ENCODE data around the gene IQSEC1. TPM values are rescaled to one million over a fixed set of nuclear protein-coding genes. Genes with fewer than 3 reads are reported as not detected.
A peak's percentile ranks its signal among the peaks of the same experiment; 100 is the strongest.

Gene IQSEC1
- total and polyA plus RNA-seq, 10 of the 15 experiments (the other 5 are each of a cell fraction or from before 2014, with no cell fraction given), result 0.92 to 55.2 (median 8.5) TPM

DNA sequence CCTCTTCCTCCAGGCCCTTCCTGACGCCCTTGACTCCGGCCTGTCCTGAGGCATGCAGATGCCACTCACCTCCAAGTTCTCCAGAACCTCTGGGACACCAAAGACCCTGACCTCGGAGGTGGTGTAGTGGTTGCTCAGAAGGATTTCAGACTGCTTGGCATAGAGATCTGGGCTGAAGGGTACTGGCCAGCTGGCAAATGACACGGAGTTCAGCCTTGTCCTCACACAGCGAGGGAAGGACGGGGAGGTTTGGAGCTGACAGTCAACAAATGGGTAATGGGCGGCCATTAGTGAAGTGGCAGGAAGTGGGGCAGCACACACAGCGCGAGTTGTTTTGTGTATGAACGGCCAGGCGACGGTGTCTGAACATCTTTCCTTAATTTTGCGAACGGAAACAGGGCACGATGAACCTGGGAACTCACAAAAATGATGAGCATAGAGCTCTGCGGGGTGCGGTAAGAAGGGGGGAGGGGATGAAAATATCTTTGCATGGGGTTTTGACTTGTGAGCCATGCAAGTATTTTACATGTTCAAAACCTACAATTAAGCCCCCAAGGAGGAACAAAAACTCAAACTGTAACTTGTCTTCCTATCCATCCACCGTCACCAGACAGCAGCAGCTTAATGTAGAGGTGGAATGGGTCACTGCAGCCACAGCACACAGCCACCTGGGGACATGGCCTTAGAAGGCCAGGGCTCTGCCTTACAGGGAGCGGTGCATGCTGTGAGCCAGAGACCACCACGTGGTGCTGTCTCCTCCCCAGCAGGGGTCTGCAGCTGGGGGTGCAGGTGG, 188.2 kb downstream of the IQSEC1 start:
- ATAC-seq (peak; percentile 50), FAIRE-seq (no peak), DNase-seq (ENCODE audit: low read depth, low spot score) (no peak)
- H3K9me3 ChIP-seq (replicated peaks; ENCODE audit: control insufficient read depth, insufficient read depth, low read length), result no peaks in the 10 kb centered on the region; the same call in 2 of the 3 replicates
- ChIA-PET POLR2A (interaction anchor here (1.6 kb wide), 1 partner anchor 9 kb away, joined by 3 read pairs; no protein-coding TSS in a partner anchor), CTCF (interaction anchor here (1.1 to 14.3 kb wide), 5 partner anchors 11 to 99 kb away, joined by 3 to 271 read pairs (median 6); partner anchors contain the start of gene RPL32), SMC1A (ENCODE audit: uncharacterized antibody, unreplicated experiment) (interaction anchor here (1.1 to 8.4 kb wide), 2 partner anchors 12 to 17 kb away, joined by 3 to 103 read pairs; no protein-coding TSS in a partner anchor), RAD21 (ENCODE audit: unreplicated experiment) (interaction anchor here (0.8 to 2.2 kb wide), 2 partner anchors 14 to 17 kb away, joined by 5 to 6 read pairs; no protein-coding TSS in a partner anchor)
- no peaks in the 10 kb centered on the region for H4K20me1 ChIP-seq (ENCODE audit: control insufficient read depth, insufficient read depth)
- H3K4me3 ChIP-seq, result 0 out of 2 replicates have a peak overlapping the region, but pooled peaks have one; percentile 11
- 19% methylated on average over 20 of the region's 20 CpGs for WGBS (ENCODE audit: insufficient coverage, insufficient replicate concordance, low lambda C conversion rate, missing lambda C conversion rate)
- H3K4me1 ChIP-seq (ENCODE audit: control insufficient read depth, insufficient read depth, low read length), result peaks cover 50% of the 10 kb centered on the region
- H3K36me3 ChIP-seq (ENCODE audit: control insufficient read depth in 2 of 2, insufficient read depth in 2 of 2, low read length in 1 of 2), result no peaks in the 10 kb centered on the region
- in situ Hi-C loops (cut with MboI), result no loop called here
- no TSS peak for BruUV-seq (replicated peaks)
- peak overlapping the region; percentile 90 for H3K4me2 ChIP-seq (ENCODE audit: control insufficient read depth, insufficient read depth)
- no peaks in the 10 kb centered on the region for H3K79me2 ChIP-seq (ENCODE audit: control insufficient read depth, insufficient read depth, low read length)
- 0 out of 2 replicates have a peak overlapping the region, but pooled peaks have one; percentile 45 for H3K9ac ChIP-seq (ENCODE audit: control insufficient read depth, insufficient read depth, low read length)
- peak overlapping the region; percentile 71 for H2AFZ ChIP-seq (ENCODE audit: control insufficient read depth, low read depth, low read length)
- no peaks in the 10 kb centered on the region for H3K27me3 ChIP-seq (replicated peaks in 1 of 2; ENCODE audit: control insufficient read depth in 2 of 2, insufficient read depth in 2 of 2, low read length in 1 of 2)
- peak overlapping the region; percentile 75 for H3K27ac ChIP-seq (ENCODE audit: control insufficient read depth, insufficient read depth)
- intact Hi-C loops (cut with micrococcal nuclease; ENCODE audit: unreplicated experiment), result no loop called here
- TF ChIP-seq RELA (IDR thresholded peaks at IDR 0.05; ENCODE audit: borderline replicate concordance, partially characterized antibody), result no peak
- TF ChIP-seq ZSCAN29 (IDR thresholded peaks at IDR 0.05), result no peak
- TF ChIP-seq ZNF217 (IDR thresholded peaks at IDR 0.05), result no peak
- no peak for TF ChIP-seq CHD1 (IDR thresholded peaks at IDR 0.05; ENCODE audit: low read depth, low read length)
- TF ChIP-seq RUNX3 (IDR thresholded peaks at IDR 0.05; ENCODE audit: low read length), result peak; percentile 27; the same call in 1 of the 2 replicates
- no peak for TF ChIP-seq MEF2A (IDR thresholded peaks at IDR 0.05; ENCODE audit: insufficient read depth, low read depth, low read length)
- TF ChIP-seq HDAC2 (IDR thresholded peaks at IDR 0.05), result no peak
- TF ChIP-seq YY1 (IDR thresholded peaks at IDR 0.05; ENCODE audit: low read depth, low read length), result 0 out of 2 replicates have a peak, but pooled peaks have one; percentile 28
- no peak for TF ChIP-seq NRF1 (conservative IDR thresholded peaks at IDR 0.05; ENCODE audit: low read depth, low read length)
- TF ChIP-seq SRF (IDR thresholded peaks at IDR 0.05; ENCODE audit: low read depth in 2 of 2, low read length in 2 of 2), result 0 out of 4 replicates have a peak, but pooled peaks of 1 of the 2 experiments have one; percentile 28
- no peak for TF ChIP-seq MTA2 (IDR thresholded peaks at IDR 0.05; ENCODE audit: low read depth)
- TF ChIP-seq, protein P1, sequence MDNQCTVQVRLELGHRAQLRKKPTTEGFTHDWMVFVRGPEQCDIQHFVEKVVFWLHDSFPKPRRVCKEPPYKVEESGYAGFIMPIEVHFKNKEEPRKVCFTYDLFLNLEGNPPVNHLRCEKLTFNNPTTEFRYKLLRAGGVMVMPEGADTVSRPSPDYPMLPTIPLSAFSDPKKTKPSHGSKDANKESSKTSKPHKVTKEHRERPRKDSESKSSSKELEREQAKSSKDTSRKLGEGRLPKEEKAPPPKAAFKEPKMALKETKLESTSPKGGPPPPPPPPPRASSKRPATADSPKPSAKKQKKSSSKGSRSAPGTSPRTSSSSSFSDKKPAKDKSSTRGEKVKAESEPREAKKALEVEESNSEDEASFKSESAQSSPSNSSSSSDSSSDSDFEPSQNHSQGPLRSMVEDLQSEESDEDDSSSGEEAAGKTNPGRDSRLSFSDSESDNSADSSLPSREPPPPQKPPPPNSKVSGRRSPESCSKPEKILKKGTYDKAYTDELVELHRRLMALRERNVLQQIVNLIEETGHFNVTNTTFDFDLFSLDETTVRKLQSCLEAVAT (IDR thresholded peaks at IDR 0.05), result no peak
- TF ChIP-seq POLR2A (IDR thresholded peaks at IDR 0.05; ENCODE audit: low read depth, low read length), result peak; percentile 46; the same call in 1 of the 2 replicates
- TF ChIP-seq E4F1 (IDR thresholded peaks at IDR 0.05; ENCODE audit: borderline replicate concordance, partially characterized antibody), result no peak
- no peak for TF ChIP-seq MEF2B (IDR thresholded peaks at IDR 0.05; ENCODE audit: partially characterized antibody, poor library complexity, severe bottlenecking)
- no peak for TF ChIP-seq CREB1 (IDR thresholded peaks at IDR 0.05; ENCODE audit: low read depth)
- TF ChIP-seq EP300 (IDR thresholded peaks at IDR 0.05; ENCODE audit: borderline replicate concordance in 1 of 2, control insufficient read depth in 1 of 2, low read depth in 2 of 2, low read length in 2 of 2), result no peak
- no peak for TF ChIP-seq ATF3 (IDR thresholded peaks at IDR 0.05; ENCODE audit: borderline replicate concordance, extremely low read depth, low read depth, low read length)
- TF ChIP-seq MTA3 (IDR thresholded peaks at IDR 0.05; ENCODE audit: borderline replicate concordance, low read length), result no peak
- TF ChIP-seq CBX5 (IDR thresholded peaks at IDR 0.05; ENCODE audit: low read depth), result no peak

Measured in GM12878 (cell line).